C4-2B (cell line): Measurements from ENCODE around the gene RPIA.

Source experiments
- H3K27ac ChIP-seq: fragments of 450-650 bp; 2 replicates; pipeline ENCODE4 v1.5.1; 2017
- CTCF ChIP-seq: fragments of 450-650 bp; conservative IDR thresholded peaks from 2 replicates; pipeline ENCODE4 v1.5.1; 2017; ENCODE audit warnings: mild to moderate bottlenecking
- ZFX ChIP-seq: fragments of 450-650 bp; IDR thresholded peaks from 2 replicates; pipeline ENCODE4 v1.6.1; 2017

RPIA gene

GRCh38 chr2:88671786-88672427, 19.6 kb upstream of the RPIA start:
- TF ChIP-seq CTCF (peak; percentile 91), ZFX (no peak)
- H3K27ac ChIP-seq: no peak overlapping the region

- TF ChIP-seq CTCF (no peak), ZFX (no peak)
- no peak overlapping the region for H3K27ac ChIP-seq
Measured at GRCh38 chr2:88673363-88673762, 18.1 kb upstream of the RPIA start.

GRCh38 chr2:88680266-88680902, 11.1 kb upstream of the RPIA start:
- H3K27ac ChIP-seq: no peak overlapping the region
- no peak for TF ChIP-seq ZFX
- TF ChIP-seq CTCF: no peak

- TF ChIP-seq ZFX: no peak
- TF ChIP-seq CTCF: no peak
- no peak overlapping the region for H3K27ac ChIP-seq
Measured at GRCh38 chr2:88680916-88681315, 10.6 kb upstream of the RPIA start.

GRCh38 chr2:88683160-88684021, 8.1 kb upstream of the RPIA start:
- TF ChIP-seq CTCF (no peak), ZFX (no peak)

GRCh38 chr2:88684519-88684918, 7.0 kb upstream of the RPIA start:
- TF ChIP-seq ZFX: no peak
- H3K27ac ChIP-seq: no peak overlapping the region

More at GRCh38 chr2:88683160-88684021, 8.1 kb upstream of the RPIA start:
- H3K27ac ChIP-seq: no peak overlapping the region

DNA sequence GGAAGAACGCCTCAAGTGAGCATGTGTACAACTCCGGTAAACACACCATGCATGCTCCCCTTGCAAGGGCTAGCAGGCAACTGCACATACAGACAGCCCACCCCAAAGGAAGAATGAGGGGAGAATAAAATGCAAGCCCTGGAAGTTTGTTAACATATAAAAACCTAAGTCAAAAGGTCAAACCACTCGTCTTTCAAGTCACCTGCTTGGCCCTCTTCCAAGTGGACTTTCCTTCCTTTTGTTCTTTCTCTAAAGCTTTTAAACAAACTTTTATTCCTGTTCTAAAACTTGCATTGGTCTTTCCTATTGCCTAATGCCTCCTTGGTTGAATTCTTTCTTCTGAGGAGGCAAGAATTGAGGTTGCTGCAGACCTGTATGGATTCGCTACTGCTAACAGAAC, 5.2 kb upstream of the RPIA start:
- no peak overlapping the region for H3K27ac ChIP-seq
- no peak for TF ChIP-seq ZFX

GRCh38 chr2:88687384-88687783, 4.1 kb upstream of the RPIA start:
- TF ChIP-seq ZFX (no peak), CTCF (no peak)
- no peak overlapping the region for H3K27ac ChIP-seq
